ENCODE data around the gene TARBP1.

DNA sequence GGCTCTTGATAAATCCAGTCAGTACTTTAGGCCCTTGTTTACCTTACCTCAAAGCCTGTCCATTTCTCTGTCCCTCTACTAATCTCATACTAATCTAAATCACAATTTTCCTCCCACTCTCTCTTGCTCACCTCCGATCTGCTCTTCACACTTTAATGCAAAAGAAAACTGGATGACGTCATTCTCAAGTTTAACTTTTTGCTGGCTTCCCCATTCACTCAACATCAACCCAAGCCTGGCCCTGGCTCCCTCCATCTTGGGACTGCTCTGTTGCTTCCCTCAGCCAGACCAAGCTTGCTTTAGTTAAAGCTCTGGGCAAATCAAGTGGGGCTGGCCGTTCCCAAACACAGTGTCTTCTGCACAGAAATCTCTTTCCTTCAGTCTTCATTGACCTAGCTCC lies 76.0 kb downstream of the TARBP1 start:
- TF ChIP-seq, protein P1, sequence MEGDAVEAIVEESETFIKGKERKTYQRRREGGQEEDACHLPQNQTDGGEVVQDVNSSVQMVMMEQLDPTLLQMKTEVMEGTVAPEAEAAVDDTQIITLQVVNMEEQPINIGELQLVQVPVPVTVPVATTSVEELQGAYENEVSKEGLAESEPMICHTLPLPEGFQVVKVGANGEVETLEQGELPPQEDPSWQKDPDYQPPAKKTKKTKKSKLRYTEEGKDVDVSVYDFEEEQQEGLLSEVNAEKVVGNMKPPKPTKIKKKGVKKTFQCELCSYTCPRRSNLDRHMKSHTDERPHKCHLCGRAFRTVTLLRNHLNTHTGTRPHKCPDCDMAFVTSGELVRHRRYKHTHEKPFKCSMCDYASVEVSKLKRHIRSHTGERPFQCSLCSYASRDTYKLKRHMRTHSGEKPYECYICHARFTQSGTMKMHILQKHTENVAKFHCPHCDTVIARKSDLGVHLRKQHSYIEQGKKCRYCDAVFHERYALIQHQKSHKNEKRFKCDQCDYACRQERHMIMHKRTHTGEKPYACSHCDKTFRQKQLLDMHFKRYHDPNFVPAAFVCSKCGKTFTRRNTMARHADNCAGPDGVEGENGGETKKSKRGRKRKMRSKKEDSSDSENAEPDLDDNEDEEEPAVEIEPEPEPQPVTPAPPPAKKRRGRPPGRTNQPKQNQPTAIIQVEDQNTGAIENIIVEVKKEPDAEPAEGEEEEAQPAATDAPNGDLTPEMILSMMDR (IDR thresholded peaks at IDR 0.05; ENCODE audit: low read length): no peak
- no peak for TF ChIP-seq EZH2 (IDR thresholded peaks at IDR 0.05; ENCODE audit: borderline replicate concordance, low read length)
